Cardiac fibroblast (primary cell): Measurements from ENCODE around the gene FUT7.

ENCODE experiments used
- DNase-seq, 2 donors: peaks; one replicate each; pipeline versions ENCODE4 v3.0.0 to v3.0.0-alpha.2; 2010; ENCODE audit warnings: low read depth in 2 of 2
- H3K4me3 ChIP-seq, 2 donors: replicated peaks in 1 of 2; 1 replicate in 1 of 2; 2 replicates in 1 of 2; pipeline ENCODE4 v1.5.1; 2011; ENCODE audit warnings: low read depth in 2 of 2, low read length in 2 of 2, mild to moderate bottlenecking in 2 of 2, moderate library complexity in 1 of 2
- TF ChIP-seq, protein P1 (sequence below): IDR thresholded peaks from one replicate; pipeline ENCODE4 v1.5.1; 2011; ENCODE audit warnings: low read depth, mild to moderate bottlenecking, low read length, inconsistent platforms

The FUT7 gene

DNA sequence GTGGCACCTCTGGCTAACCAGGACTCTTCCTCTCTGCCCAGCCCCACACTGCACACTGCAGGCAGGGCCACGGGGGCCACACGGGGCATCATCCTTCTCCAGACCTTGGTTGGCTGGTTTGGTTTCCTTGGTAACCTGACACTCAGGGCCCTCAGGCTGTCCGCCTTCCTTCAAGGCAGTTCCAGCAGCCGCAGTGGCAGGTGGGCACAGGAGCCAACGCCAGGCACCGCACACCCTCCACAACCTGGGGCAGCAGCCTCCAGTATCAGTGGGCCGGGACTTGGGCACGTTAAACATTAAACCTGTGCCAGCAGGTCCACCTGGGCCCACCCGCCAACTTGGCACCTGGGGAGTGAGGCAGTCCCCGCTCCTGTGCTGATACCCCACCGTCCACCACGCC, 12.1 kb upstream of the FUT7 start:
- no peak for DNase-seq
- TF ChIP-seq, protein P1, sequence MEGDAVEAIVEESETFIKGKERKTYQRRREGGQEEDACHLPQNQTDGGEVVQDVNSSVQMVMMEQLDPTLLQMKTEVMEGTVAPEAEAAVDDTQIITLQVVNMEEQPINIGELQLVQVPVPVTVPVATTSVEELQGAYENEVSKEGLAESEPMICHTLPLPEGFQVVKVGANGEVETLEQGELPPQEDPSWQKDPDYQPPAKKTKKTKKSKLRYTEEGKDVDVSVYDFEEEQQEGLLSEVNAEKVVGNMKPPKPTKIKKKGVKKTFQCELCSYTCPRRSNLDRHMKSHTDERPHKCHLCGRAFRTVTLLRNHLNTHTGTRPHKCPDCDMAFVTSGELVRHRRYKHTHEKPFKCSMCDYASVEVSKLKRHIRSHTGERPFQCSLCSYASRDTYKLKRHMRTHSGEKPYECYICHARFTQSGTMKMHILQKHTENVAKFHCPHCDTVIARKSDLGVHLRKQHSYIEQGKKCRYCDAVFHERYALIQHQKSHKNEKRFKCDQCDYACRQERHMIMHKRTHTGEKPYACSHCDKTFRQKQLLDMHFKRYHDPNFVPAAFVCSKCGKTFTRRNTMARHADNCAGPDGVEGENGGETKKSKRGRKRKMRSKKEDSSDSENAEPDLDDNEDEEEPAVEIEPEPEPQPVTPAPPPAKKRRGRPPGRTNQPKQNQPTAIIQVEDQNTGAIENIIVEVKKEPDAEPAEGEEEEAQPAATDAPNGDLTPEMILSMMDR, result no peak
- no peak overlapping the region for H3K4me3 ChIP-seq

DNA sequence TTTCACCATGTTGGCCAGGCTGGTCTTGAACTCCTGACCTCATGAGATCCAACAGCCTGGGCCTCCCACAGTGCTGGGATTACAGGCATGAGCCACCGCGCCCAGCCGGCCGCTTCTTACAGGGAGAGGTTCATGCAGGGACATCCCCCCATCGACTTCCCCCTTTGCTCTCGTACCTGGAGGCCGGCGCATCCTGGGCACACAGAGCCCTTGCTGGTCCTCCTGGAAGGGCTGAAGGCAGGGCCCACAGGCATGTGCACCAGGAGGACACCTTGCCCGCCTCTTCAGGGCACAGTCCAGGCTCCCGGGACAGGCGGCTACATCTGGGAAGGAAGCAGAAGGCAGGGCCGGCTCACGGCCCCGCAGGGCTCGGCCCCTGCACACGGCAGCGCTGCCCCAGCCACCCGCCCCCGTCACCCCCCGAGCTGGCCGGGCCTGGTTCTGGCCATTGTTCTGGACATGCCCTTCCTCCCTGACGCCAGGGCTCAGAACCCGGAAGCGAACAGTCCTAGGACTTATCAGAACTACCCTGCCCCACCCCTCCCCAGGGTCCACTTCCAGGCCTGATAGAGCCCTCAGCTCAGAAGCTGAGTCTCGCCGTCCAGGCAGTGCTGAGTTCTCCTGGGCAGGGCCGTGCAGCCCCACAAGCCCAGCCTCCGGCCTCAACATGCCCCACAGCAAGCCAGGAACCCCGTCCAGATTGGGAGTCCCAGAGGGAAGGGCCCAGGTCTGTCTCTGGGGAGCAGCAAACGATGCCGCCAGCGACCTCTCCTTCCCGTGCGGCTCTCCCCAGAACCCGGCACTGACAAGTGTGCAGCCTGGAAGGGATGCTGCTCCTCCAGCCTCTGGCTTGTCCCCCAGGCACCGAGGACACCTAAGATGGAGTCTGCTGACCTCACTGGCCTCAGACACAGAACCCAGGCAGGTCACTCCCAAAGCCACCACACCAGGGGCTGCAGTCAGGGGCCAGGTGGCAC, 11.2 kb upstream of the FUT7 start:
- no peak for DNase-seq
- TF ChIP-seq, protein P1, result no peak
- H3K4me3 ChIP-seq, result no peak overlapping the region

DNA sequence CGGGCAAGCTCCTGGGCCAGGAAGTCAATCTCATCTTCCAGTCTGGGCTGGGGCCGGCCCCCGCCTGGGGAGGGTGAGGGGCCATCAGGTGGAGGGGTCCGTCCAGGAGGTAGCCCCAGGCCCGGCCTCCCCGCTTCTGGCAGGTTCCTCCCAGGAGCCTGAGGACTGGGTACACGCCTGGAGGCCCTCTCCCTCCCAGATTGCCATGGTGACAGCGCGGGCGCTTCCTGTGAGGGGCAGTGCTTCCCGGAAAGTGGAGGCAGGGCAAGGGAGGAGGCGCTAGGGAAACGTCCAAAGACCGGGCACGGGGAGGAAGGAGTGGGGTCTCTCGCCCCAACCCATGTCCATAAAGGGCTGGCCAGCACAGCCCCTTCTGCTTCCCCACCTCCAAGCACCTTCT, 9.2 kb upstream of the FUT7 start:
- TF ChIP-seq, protein P1, result no peak
- H3K4me3 ChIP-seq, result no peak overlapping the region
- no peak for DNase-seq

DNA sequence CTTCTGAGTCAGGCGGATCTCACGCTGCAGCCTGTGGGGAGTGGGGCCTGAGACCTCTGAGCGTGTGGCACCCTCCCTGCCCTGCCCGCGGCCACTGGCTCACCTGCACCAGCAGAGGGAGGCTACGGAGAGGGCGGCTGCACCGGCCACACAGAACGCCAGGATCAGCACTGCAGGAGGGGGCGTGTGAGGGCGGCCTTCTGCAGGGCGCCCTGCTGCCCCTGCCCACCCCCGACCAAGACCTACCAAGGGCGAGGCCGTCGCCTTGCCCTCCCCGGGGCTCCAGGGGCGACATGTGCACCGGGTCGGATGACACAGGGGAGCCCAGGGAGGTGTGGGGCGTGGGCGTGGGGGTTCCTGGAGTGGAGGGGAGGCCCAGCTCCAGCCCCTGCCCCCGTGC, 8.7 kb upstream of the FUT7 start:
- no peak for DNase-seq
- H3K4me3 ChIP-seq, result no peak overlapping the region
- TF ChIP-seq, protein P1, result no peak

DNA sequence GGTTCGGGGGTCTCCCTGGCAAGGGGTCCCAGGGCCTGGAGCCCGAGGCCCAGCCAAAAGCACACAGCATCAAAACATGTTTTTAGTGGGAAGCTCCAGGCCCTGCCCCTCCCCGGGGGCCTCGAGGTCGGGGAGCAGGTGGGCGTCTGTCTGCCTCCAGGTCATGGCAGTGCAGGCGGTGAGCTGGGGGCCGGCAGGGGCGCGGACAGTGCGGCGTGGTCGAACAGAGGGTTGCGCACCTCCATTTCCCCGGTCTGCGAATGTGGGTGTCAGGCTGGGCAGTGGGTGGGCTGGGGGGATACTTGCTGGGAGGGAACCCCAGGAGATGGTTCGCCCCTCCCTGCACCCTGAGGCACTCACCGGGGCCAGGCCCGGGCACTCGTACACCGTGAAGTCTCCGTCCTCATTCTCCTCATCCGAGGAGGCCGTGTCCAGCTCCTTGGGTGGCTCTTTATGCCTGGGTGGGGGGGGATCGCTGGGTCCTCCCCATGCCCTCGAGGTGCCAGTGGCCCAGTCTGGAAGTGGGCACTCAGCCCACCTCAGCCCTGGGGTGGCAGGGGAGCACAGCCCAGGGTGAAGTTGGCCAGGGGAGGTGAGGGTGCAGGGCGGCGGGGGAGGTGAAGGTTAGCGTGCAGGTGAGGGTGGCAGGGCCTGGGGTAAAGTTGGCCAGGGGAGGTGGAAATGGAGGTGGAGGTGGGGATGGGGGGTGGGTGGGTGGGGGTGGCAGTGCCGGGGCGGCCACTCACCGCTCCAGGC, 7.9 kb upstream of the FUT7 start:
- TF ChIP-seq, protein P1, result no peak
- DNase-seq, result no peak
- no peak overlapping the region for H3K4me3 ChIP-seq

DNA sequence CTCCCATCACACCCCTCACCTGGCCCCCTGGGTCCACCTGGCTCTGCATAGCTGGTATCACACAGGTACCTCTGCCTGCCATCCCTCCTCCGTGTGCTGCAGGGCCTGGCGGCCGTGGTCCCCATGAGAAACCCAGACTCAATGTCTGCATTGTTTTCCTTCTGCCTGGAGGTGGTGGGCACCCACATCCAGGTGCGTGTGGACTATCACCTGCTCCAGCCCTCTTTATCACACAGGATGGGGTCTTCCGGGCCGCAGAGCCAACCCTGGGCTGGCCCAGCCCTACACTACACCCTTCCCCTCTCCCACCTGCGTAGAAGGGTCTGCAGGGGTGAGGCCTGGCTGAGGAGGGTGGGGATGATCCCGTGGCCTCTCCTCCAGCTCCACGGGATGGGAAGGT, 7.0 kb upstream of the FUT7 start:
- no peak for DNase-seq
- no peak overlapping the region for H3K4me3 ChIP-seq
- TF ChIP-seq, protein P1, result no peak
